DND-41 (cell line): ENCODE measurements around the gene EFCAB9.

Experiments
- CTCF ChIP-seq: IDR thresholded peaks from 2 replicates; pipeline ENCODE4 v1.5.1; 2012; ENCODE audit warnings: borderline replicate concordance, low read length, moderate library complexity, mild to moderate bottlenecking; ENCODE audit not compliant: poor library complexity, severe bottlenecking; ENCODE audit errors: extremely low read depth
- EZH2 ChIP-seq: IDR thresholded peaks from 3 replicates; pipeline ENCODE4 v1.6.1; 2012; ENCODE audit warnings: borderline replicate concordance, low read depth, mild to moderate bottlenecking, moderate library complexity, low read length, inconsistent platforms; ENCODE audit not compliant: severe bottlenecking

GRCh38 chr5:172165465-172165864 lies 28.5 kb upstream of the EFCAB9 start:
- TF ChIP-seq CTCF, result no peak
- no peak for TF ChIP-seq EZH2
